Activated T-helper 2 cell treated with anti-CD3 and anti-CD28 coated beads, Interferon-gamma antibody, Interleukin-2, Interleukin-4, amounts not matched to agents 10 μg/mL and 5 μg/mL and 100 μg/mL, durations not matched to agents 14 hours and 24 hours and 36 hours (primary cell): Measurements from ENCODE around the gene CPNE6. TPM values are rescaled to one million over a fixed set of nuclear protein-coding genes. Genes with fewer than 3 reads are reported as not detected.

Experiments used
- DNase-seq: peaks from one replicate; pipeline ENCODE4 v3.0.0; 2021; ENCODE audit warnings: low spot score
- H3K27ac Mint-ChIP-seq: one replicate; pipeline ENCODE4 v1.8.0; 2021; ENCODE audit warnings: mixed read lengths
- H3K27me3 Mint-ChIP-seq: one replicate; pipeline ENCODE4 v1.8.0; 2021; ENCODE audit warnings: low read depth, mixed read lengths
- H3K36me3 Mint-ChIP-seq: one replicate; pipeline ENCODE4 v1.8.0; 2021; ENCODE audit warnings: low read depth, mixed read lengths
- H3K4me1 Mint-ChIP-seq: one replicate; pipeline ENCODE4 v1.8.0; 2021; ENCODE audit warnings: low read depth, mixed read lengths
- H3K4me3 Mint-ChIP-seq: one replicate; pipeline ENCODE4 v1.8.0; 2021; ENCODE audit warnings: low read depth, mild to moderate bottlenecking, moderate library complexity, mixed read lengths
- H3K9me3 Mint-ChIP-seq: one replicate; pipeline ENCODE4 v1.8.0; 2021; ENCODE audit warnings: mixed read lengths
- intact Hi-C: fragments of 100-400 bp; cut with micrococcal nuclease; formaldehyde crosslinking; loops from one replicate; pipeline ENCODE4 v1.15.1; 2023
- total RNA-seq: library from RNA; stranded (reverse); gene quantifications from 2 replicates; pipeline ENCODE4 v1.2.3, GENCODE V29; 2022

The CPNE6 gene
- total RNA-seq, 1 donor from 2014 or later, result not detected

DNA sequence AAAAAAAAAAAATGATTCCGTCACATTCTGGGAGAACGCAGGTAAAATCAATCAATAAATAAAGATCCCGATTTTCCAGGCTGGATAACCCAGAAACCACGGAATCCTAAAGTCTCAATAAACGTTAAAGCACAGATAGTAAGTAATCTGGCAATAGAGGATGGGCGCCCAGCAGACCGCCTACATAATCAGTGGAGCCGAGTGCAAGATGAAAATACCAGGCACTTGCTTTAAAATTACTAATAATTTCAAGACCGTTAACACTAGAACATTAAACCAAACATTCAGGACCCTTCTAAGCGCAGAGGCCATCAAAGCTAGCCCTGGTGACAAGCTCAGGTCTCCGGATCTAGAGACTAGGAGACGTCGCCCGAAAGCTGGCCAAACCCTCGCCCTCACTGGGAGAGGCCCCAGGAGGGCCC lies 42.0 kb downstream of the CPNE6 start:
- intact Hi-C loops, result loop anchor here (10.0 kb wide), 1 partner anchor 789 kb away; the partner anchor contains the start of gene PABPN1
- H3K4me3 Mint-ChIP-seq, result peak overlapping the region; percentile 98
- H3K27ac Mint-ChIP-seq, result peak overlapping the region; percentile 99
- no peaks in the 10 kb centered on the region for H3K9me3 Mint-ChIP-seq
- DNase-seq, result no peak
- H3K36me3 Mint-ChIP-seq, result peaks cover 29% of the 10 kb centered on the region
- H3K4me1 Mint-ChIP-seq, result peaks cover 29% of the 10 kb centered on the region
- H3K27me3 Mint-ChIP-seq, result no peaks in the 10 kb centered on the region

DNA sequence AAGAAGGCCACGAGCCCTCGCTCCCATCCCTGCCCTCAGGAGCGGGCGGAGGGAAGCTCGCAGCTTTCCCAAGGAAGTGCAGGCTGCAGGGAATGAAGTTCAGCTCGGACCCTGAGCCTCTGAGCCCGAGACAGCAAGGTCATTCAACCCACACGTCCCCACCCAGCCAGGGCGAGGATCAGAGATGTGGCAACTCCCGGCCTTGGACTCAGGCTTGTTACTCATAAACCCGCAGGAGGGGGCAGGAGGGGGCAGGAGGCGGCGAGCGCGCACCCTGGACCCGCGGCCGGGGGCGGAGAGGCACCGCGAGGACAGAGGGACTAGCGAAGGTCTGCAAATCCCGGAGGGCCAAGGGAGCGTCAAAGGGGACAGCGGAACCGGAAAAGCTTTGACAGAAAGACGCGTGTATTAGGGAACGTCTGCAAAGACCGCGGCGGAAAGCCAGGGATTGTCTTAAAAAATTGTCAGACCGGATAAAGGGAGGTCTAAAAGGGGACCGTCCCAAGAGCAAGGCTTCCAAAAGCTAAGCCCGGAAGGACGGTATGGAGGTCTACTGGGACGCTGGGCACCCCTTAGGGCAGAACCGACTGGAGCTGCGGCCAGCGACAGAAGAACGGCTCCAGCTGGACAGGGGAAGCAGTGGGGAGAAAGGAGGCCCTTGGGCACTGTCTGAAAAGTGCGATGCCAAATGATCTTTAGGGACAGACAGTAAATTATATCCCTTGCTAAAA lies 42.6 kb downstream of the CPNE6 start:
- intact Hi-C loops, result loop anchor here (1.0 to 10.0 kb wide), 9 partner anchors 19 to 789 kb away; partner anchors contain the start of genes CARMIL3, EMC9, GMPR2 and IPO4
- DNase-seq, result peak; percentile 78
- H3K36me3 Mint-ChIP-seq, result peaks cover 34% of the 10 kb centered on the region
- no peaks in the 10 kb centered on the region for H3K27me3 Mint-ChIP-seq
- H3K4me1 Mint-ChIP-seq, result peaks cover 28% of the 10 kb centered on the region
- peak overlapping the region; percentile 99 for H3K27ac Mint-ChIP-seq
- peak overlapping the region; percentile 98 for H3K4me3 Mint-ChIP-seq
- no peaks in the 10 kb centered on the region for H3K9me3 Mint-ChIP-seq

DNA sequence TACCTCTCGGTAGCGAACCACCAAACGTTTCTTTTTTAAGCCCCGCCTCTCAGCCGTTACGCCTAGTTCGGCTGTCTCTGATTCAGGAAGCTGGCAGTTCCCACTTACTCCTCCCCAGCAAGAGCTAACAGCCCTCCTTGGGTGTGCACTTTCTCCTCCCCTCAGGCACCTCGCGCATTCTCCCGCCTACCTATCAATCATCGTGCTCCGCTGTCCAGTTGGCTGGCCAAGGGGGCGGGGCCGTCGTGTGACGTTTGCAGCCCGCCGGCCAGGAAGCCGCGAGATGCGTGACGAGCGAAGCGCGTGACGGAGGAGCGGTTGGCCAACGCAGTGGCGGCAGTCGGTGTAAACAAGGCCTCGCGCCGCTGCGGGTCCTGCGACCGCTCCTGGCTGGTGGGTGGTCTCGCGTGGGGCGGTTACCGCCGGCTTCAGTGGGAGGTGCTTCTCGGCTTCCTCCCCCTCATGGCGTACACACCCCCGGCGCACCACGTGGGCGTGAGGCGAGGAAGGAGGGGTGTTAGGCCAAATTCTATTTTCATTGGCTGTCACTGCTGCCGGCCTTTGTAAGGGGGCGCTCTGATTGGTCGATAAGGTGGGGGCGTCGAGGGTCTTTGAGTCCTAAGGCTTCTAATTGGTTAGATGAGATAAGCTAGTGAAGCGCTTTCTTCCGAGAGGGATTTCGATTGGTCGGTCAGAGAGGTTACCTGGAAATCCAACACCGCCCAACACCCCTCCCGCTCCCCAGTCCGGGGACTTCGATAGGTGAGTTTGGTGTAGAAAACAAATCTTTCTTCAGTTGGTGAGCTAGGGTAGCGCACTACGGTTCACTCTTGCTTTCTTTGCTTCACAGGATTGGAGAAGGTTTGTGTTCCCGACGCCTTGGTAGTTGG lies 43.4 kb downstream of the CPNE6 start, which contains the start of the genes DCAF11 and NRL:
Gene DCAF11, plus strand, starts transcription at position 246 of the 890 bp plus-strand sequence. CDS start 818 bp downstream, outside the sequence.
Gene NRL, minus strand, starts transcription at position 418 of the 890 bp plus-strand sequence. CDS start 32,101 bp downstream, outside the sequence.
- intact Hi-C loops, result loop anchor here (1.0 to 10.0 kb wide), 11 partner anchors 19 to 790 kb away; partner anchors contain the start of genes CARMIL3, CHMP4A, EMC9 and GMPR2
- no peaks in the 10 kb centered on the region for H3K27me3 Mint-ChIP-seq
- H3K9me3 Mint-ChIP-seq, result no peaks in the 10 kb centered on the region
- DNase-seq, result peak; percentile 99
- H3K4me1 Mint-ChIP-seq, result peaks cover 30% of the 10 kb centered on the region
- H3K27ac Mint-ChIP-seq, result peak within 1 kb of the TSS; percentile 99
- peak within 1 kb of the TSS; percentile 98 for H3K4me3 Mint-ChIP-seq
- peaks cover 42% of the 10 kb centered on the region for H3K36me3 Mint-ChIP-seq

DNA sequence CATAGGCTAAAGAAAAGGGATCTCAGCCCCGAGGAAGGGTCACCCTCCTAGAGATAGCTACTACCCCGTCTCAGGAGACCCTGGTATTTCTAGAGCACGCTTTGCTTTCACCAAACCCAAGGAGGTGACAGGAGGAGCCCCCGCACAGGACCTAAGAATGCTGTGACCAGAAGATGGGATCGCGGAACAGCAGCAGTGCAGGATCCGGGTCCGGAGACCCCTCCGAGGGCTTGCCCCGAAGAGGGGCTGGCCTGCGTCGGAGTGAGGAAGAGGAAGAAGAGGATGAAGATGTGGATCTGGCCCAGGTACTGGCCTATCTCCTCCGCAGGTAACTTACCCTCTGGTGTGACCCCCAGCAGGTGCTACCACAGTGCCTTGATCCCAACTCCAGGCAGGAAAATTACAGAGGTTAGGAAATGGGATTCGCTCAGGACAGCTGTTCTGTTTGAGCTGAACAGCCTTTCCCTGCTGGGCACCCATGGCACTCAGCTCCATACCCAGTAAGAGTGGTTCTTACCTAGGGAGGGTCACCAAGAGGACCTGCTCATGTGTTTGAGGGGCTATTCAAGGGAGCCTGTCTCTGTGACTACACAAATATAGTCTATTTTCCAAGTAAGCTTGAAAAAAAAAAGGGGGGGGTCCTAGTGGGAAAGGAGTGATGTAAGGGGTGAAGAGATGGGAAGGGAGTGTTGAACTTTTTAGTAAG lies 44.2 kb downstream of the CPNE6 start:
- H3K27ac Mint-ChIP-seq, result peak overlapping the region; percentile 99
- no peaks in the 10 kb centered on the region for H3K9me3 Mint-ChIP-seq
- H3K36me3 Mint-ChIP-seq, result peaks cover 48% of the 10 kb centered on the region
- intact Hi-C loops, result loop anchor here (1.0 to 10.0 kb wide), 4 partner anchors 21 to 791 kb away; partner anchors contain the start of genes CHMP4A, IPO4, PABPN1 and PSME1
- H3K4me1 Mint-ChIP-seq, result peaks cover 29% of the 10 kb centered on the region
- peak overlapping the region; percentile 98 for H3K4me3 Mint-ChIP-seq
- no peaks in the 10 kb centered on the region for H3K27me3 Mint-ChIP-seq
- no peak for DNase-seq

DNA sequence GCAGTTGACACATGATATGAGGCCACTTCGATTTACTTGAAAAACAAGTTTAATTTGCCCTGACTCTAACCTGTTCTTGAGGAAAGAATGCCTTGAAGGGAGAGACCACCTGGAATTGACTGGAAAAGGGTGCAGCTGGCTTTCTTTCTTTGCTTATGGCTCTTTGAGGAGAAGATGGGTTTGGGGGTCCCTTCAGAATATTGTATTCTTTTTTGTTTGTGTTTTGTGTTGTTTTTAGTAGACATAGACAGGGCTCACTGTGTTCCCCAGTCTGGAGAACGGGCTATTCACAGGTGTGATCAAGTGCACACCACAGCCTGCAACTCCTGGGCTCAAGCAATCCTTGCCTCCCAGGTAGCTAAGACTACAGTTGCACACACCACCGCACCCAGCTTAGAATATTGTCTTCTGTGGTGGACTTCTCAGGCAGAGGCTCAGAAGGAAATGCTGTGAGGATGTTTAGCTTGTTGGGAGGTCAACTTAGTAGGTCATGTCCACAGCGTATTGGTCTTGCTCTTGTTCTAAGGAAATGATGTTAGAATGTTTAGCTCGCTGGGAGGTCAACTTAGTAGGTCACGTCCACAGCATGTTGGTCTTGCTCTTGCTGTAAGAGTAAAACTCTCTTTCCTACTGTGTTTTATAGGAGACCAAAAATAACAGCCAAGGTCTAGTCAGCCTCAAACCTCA lies 44.9 kb downstream of the CPNE6 start:
- intact Hi-C loops, result loop anchor here (10.0 kb wide), 1 partner anchor 791 kb away; the partner anchor contains the start of gene PABPN1
- H3K9me3 Mint-ChIP-seq, result no peaks in the 10 kb centered on the region
- H3K27ac Mint-ChIP-seq, result peak overlapping the region; percentile 99
- peaks cover 55% of the 10 kb centered on the region for H3K36me3 Mint-ChIP-seq
- peaks cover 27% of the 10 kb centered on the region for H3K4me1 Mint-ChIP-seq
- no peak for DNase-seq
- H3K27me3 Mint-ChIP-seq, result no peaks in the 10 kb centered on the region
- peak overlapping the region; percentile 98 for H3K4me3 Mint-ChIP-seq

DNA sequence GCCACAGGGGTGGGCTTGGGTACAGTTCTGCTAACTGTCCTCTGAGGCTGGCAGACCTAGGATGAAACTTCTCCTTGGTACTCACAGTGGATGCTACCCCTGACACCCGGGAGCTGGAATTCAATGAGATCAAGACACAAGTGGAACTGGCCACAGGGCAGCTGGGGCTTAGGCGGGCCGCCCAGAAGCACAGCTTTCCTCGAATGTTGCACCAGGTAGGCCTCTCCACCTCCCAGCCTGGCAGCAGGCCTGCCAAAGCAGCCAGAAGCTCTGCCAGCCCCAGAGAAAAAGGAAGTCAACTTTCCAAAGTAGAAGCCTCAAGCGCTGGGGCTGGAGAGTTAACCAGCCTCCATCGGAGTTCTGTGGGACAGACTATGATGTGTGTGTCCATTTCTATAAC lies 45.8 kb downstream of the CPNE6 start:
- Mint-ChIP-seq H3K27me3 (no peaks in the 10 kb centered on the region), H3K36me3 (peaks cover 60% of the 10 kb centered on the region), H3K27ac (no peak overlapping the region), H3K4me3 (no peak overlapping the region), H3K9me3 (no peaks in the 10 kb centered on the region), H3K4me1 (peaks cover 26% of the 10 kb centered on the region)
- DNase-seq, result no peak
- intact Hi-C loops, result loop anchor here (10.0 kb wide), 1 partner anchor 792 kb away; the partner anchor contains the start of gene PABPN1

DNA sequence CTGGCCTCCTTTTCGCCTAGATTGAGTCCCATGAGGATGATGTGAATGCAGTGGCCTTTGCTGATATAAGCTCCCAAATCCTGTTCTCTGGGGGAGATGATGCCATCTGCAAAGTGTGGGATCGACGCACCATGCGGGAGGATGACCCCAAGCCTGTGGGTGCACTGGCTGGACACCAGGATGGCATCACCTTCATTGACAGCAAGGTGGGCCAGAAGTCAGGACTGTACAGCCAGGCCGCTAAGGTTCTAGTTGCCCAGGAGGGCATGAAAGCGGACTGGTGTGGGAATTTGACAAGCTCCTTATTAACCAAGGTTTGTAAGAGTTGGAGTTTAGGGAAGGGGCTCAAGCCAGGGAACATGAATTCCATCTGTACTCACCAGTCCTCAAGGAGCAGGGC lies 48.3 kb downstream of the CPNE6 start:
- no peak overlapping the region for H3K4me3 Mint-ChIP-seq
- intact Hi-C loops, result loop anchor here (10.0 kb wide), 1 partner anchor 795 kb away; the partner anchor contains the start of gene PABPN1
- no peaks in the 10 kb centered on the region for H3K9me3 Mint-ChIP-seq
- H3K27ac Mint-ChIP-seq, result no peak overlapping the region
- H3K27me3 Mint-ChIP-seq, result no peaks in the 10 kb centered on the region
- DNase-seq, result no peak
- peaks cover 76% of the 10 kb centered on the region for H3K36me3 Mint-ChIP-seq
- H3K4me1 Mint-ChIP-seq, result peaks cover 26% of the 10 kb centered on the region

DNA sequence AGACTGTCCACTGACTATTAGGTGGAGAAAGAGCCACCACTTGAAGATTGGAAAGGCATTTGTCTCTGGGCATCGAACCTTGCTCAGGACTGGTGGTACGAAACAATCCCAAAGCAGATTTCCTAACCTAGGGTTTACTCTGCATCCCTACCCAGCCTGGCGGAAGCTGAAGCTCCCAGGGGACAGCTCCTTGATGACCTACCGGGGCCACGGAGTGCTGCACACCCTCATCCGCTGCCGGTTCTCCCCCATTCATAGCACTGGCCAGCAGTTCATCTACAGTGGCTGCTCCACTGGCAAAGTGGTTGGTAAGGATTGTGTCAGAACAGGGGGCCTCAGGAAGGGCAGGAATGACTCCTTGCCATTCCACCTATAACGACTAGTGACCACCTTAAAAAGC lies 49.8 kb downstream of the CPNE6 start:
- no peaks in the 10 kb centered on the region for H3K27me3 Mint-ChIP-seq
- no peak overlapping the region for H3K4me3 Mint-ChIP-seq
- no peak for DNase-seq
- intact Hi-C loops, result no loop called here
- H3K27ac Mint-ChIP-seq, result no peak overlapping the region
- H3K4me1 Mint-ChIP-seq, result peaks cover 15% of the 10 kb centered on the region
- H3K36me3 Mint-ChIP-seq, result peaks cover 67% of the 10 kb centered on the region
- H3K9me3 Mint-ChIP-seq, result no peaks in the 10 kb centered on the region

DNA sequence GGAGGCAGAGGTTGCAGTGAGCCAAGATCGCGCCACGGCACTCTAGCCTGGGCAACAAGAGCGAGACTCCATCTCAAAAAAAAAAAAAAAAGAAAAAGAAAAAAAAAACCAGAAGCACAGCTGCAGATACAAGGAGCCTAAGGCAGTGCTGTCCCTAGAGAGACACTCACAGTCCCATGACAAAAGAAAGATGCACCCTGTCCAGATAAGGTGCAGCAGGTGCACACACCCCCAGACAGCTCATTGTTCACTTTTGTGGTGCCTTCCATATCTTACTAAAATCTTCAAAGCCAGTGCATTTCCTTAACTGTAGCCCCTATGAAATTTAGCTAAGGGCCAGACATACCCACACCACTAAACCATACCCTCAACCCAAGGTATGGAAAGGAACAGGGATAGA lies 51.1 kb downstream of the CPNE6 start:
- Mint-ChIP-seq H3K9me3 (no peaks in the 10 kb centered on the region), H3K4me1 (peaks cover 9% of the 10 kb centered on the region), H3K36me3 (peaks cover 57% of the 10 kb centered on the region), H3K4me3 (no peak overlapping the region), H3K27ac (no peak overlapping the region), H3K27me3 (no peaks in the 10 kb centered on the region)
- DNase-seq, result no peak
- intact Hi-C loops, result no loop called here

DNA sequence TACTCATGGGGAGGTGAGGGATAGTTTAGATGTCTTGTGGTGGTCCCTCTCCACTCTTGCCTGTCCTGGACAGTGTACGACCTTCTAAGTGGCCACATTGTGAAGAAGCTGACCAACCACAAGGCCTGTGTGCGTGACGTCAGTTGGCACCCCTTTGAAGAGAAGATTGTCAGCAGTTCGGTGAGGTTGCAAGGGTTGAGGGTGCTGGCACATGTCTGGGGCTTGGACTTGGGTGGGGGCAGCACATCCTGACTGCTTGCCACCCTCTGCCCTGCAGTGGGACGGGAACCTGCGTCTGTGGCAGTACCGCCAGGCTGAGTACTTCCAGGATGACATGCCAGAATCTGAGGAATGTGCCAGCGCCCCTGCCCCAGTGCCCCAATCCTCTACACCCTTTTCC lies 51.5 kb downstream of the CPNE6 start:
- intact Hi-C loops, result no loop called here
- no peak overlapping the region for H3K27ac Mint-ChIP-seq
- H3K4me3 Mint-ChIP-seq, result no peak overlapping the region
- no peak for DNase-seq
- peaks cover 52% of the 10 kb centered on the region for H3K36me3 Mint-ChIP-seq
- peaks cover 7% of the 10 kb centered on the region for H3K4me1 Mint-ChIP-seq
- H3K27me3 Mint-ChIP-seq, result no peaks in the 10 kb centered on the region
- H3K9me3 Mint-ChIP-seq, result no peaks in the 10 kb centered on the region

DNA sequence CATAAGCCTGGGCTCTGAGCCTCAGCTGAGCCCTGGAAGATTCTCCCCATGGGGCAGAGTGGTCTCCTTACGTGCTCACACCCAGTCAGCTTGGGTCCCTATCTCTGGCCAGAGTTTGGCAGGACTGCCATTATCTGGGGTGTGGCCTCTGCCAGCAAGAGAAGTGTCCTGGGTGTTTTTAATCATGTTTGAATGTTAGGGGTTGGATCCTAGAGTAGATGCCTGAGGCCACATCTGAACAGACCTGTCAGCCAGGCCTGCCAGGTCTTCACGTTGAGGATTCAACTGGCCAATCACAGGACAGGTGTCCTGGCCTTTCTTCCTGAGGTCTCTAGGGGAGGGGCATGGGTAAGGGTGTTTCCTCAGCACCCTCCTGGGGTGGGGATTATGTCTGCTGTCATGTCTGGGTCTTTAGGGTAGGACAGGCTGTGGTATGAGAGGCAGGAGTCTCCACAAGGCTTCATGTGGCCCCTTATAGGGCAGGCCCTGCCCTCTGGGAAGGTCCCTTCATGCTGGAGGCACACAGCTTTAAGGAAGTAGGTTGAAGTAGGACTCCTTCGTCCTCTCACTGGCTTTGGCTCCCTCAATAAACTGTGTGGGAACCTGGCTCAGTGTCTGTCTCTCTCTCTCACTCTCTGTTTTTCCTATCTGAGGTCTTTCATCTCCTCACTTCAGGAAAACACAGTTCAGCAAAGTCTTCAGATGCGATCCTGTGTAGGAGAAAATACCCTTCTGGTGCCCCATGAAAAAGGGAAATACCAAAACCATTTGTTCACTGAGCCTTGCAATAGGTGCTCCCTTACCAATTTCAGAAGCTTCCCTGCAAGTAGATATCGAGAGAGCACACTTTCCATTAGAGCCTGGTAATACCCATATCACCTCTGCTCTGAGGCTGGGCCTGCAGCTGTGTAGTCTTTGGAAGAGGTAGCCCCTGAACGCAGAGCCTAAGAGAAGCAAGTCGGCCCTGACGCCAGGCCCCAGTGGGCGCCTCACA lies 52.4 kb downstream of the CPNE6 start:
- H3K4me3 Mint-ChIP-seq, result no peak overlapping the region
- intact Hi-C loops, result no loop called here
- no peak overlapping the region for H3K27ac Mint-ChIP-seq
- H3K9me3 Mint-ChIP-seq, result no peaks in the 10 kb centered on the region
- peaks cover 44% of the 10 kb centered on the region for H3K36me3 Mint-ChIP-seq
- H3K4me1 Mint-ChIP-seq, result peaks cover 5% of the 10 kb centered on the region
- no peak for DNase-seq
- no peaks in the 10 kb centered on the region for H3K27me3 Mint-ChIP-seq
